B cell (primary cell): ENCODE results near the gene INTS15. TPM values are rescaled to one million over a fixed set of nuclear protein-coding genes. Genes with fewer than 3 reads are reported as not detected.

ENCODE experiments used
- polyA plus RNA-seq: library from polyadenylated mRNA; depleted of rRNA; stranded (reverse); fragments of >200 nt; gene quantifications from 2 replicates; pipeline ENCODE4 v1.2.3, GENCODE V29; 2012
- total RNA-seq, 2 donors: library from RNA; stranded (reverse); fragments of 120-200 nt in 1 of 2; gene quantifications; 1 replicate in 1 of 2; 2 replicates in 1 of 2; pipeline versions ENCODE4 v1.2.3 to v1.2.4, GENCODE V29; 2013 to 2022

Gene INTS15
- total and polyA plus RNA-seq, 2 donors (not counting 1 experiment from before 2014, with no cell fraction given) = 57.1 to 63.2 TPM

Other genes starting within 250 kb of the INTS15 start
- 15.7 and 16.6 TPM in 2 replicates for gene FAM220A, start 241.1 kb upstream of the INTS15 start, total RNA-seq
- gene FAM220A, start 241.1 kb upstream of the INTS15 start, polyA plus RNA-seq = 8.7 and 10.3 TPM in 2 replicates
- gene RAC1, start 215.5 kb upstream of the INTS15 start, total RNA-seq = 95.7 and 99.1 TPM in 2 replicates
- 87.2 and 98.0 TPM in 2 replicates for gene RAC1, start 215.5 kb upstream of the INTS15 start, polyA plus RNA-seq
- gene DAGLB, start 142.1 kb upstream of the INTS15 start, total RNA-seq = 27.6 and 29.6 TPM in 2 replicates
- gene DAGLB, start 142.1 kb upstream of the INTS15 start, polyA plus RNA-seq = 25.2 and 37.6 TPM in 2 replicates
- gene KDELR2, start 105.9 kb upstream of the INTS15 start, total RNA-seq = 29.6 and 31.5 TPM in 2 replicates
- 14.0 and 16.6 TPM in 2 replicates for gene KDELR2, start 105.9 kb upstream of the INTS15 start, polyA plus RNA-seq
- 1.7 TPM in 2 replicates for gene GRID2IP, start 38.6 kb upstream of the INTS15 start, total RNA-seq
- gene GRID2IP, start 38.6 kb upstream of the INTS15 start, polyA plus RNA-seq = 0.58 and 0.72 TPM in 2 replicates
- 38.5 and 49.4 TPM in 2 replicates for gene ZDHHC4, start 12.6 kb upstream of the INTS15 start, total RNA-seq
- gene ZDHHC4, start 12.6 kb upstream of the INTS15 start, polyA plus RNA-seq = 42.0 and 44.8 TPM in 2 replicates
- gene ZNF853, start 25.6 kb downstream of the INTS15 start, total RNA-seq = 5.2 and 6.3 TPM in 2 replicates
- gene ZNF853, start 25.6 kb downstream of the INTS15 start, polyA plus RNA-seq = 1.6 and 2.5 TPM in 2 replicates
- gene ZNF316, start 47.3 kb downstream of the INTS15 start, total RNA-seq = 72.6 and 76.9 TPM in 2 replicates
- 43.6 and 54.9 TPM in 2 replicates for gene ZNF316, start 47.3 kb downstream of the INTS15 start, polyA plus RNA-seq
- 41.3 and 48.8 TPM in 2 replicates for gene ZNF12, start 116.9 kb downstream of the INTS15 start, total RNA-seq
- gene ZNF12, start 116.9 kb downstream of the INTS15 start, polyA plus RNA-seq = 6.3 and 8.2 TPM in 2 replicates
- gene RSPH10B2, start 164.1 kb downstream of the INTS15 start, total RNA-seq = 1.4 and 1.6 TPM in 2 replicates
- gene RSPH10B2, start 164.1 kb downstream of the INTS15 start, polyA plus RNA-seq = not detected in 2 replicates
- gene CCZ1B, start 236.3 kb downstream of the INTS15 start, total RNA-seq = 92.8 and 97.1 TPM in 2 replicates
- 20.3 and 47.4 TPM in 2 replicates for gene CCZ1B, start 236.3 kb downstream of the INTS15 start, polyA plus RNA-seq